GM23338 (cell line): ENCODE results near the gene PCSK7. TPM values are rescaled to one million over a fixed set of nuclear protein-coding genes. Genes with fewer than 3 reads are reported as not detected.

Experiments
- ATAC-seq: fragments of 200-7000 bp; cut with Tn5 transposase; 3 replicates; pipeline ENCODE4 v1.9.1; 2020
- DNase-seq: peaks from one replicate; pipeline ENCODE4 v3.0.0-alpha.2; 2015; ENCODE audit warnings: low spot score
- H2AFZ ChIP-seq: fragments of 200-600 bp; sonication (generic); 2 replicates; pipeline ENCODE4 v1.8.0; 2016; ENCODE audit warnings: antibody characterized with exemption, mild to moderate bottlenecking, moderate library complexity
- H3F3A ChIP-seq: fragments of 200-600 bp; sonication (generic); replicated peaks from 2 replicates; pipeline ENCODE4 v1.8.0; 2017; ENCODE audit warnings: antibody characterized with exemption, mixed run types, low read depth
- H3K27ac ChIP-seq: fragments of 200-600 bp; sonication (generic); 2 replicates; pipeline ENCODE4 v1.6.1; 2016; ENCODE audit warnings: low read depth
- H3K27me3 ChIP-seq: fragments of 200-600 bp; sonication (generic); 2 replicates; pipeline ENCODE4 v1.8.0; 2016; ENCODE audit warnings: mild to moderate bottlenecking, mixed run types, moderate library complexity; ENCODE audit not compliant: insufficient read depth
- H3K36me3 ChIP-seq: fragments of 200-600 bp; sonication (generic); 2 replicates; pipeline ENCODE4 v1.8.0; 2016; ENCODE audit warnings: mild to moderate bottlenecking; ENCODE audit not compliant: insufficient read depth
- H3K4me1 ChIP-seq: fragments of 200-600 bp; sonication (generic); 2 replicates; pipeline ENCODE4 v1.8.0; 2016; ENCODE audit warnings: mild to moderate bottlenecking, moderate library complexity; ENCODE audit not compliant: insufficient read depth
- H3K4me2 ChIP-seq: fragments of 200-600 bp; sonication (generic); 2 replicates; pipeline ENCODE4 v1.7.1; 2017; ENCODE audit warnings: mixed run types
- H3K4me3 ChIP-seq: fragments of 200-600 bp; sonication (generic); 2 replicates; pipeline ENCODE4 v1.6.1; 2016; ENCODE audit warnings: mixed run types
- H3K79me2 ChIP-seq: fragments of 200-600 bp; sonication (generic); replicated peaks from 2 replicates; pipeline ENCODE4 v1.8.0; 2017; ENCODE audit warnings: mild to moderate bottlenecking; ENCODE audit not compliant: insufficient read depth
- H3K9me2 ChIP-seq: fragments of 200-600 bp; sonication (generic); 2 replicates; pipeline ENCODE4 v1.8.0; 2017; ENCODE audit not compliant: insufficient read depth
- H4K20me1 ChIP-seq: fragments of 200-600 bp; sonication (generic); replicated peaks from 2 replicates; pipeline ENCODE4 v1.8.0; 2017; ENCODE audit warnings: mild to moderate bottlenecking; ENCODE audit not compliant: insufficient read depth
- H3K27ac Mint-ChIP-seq: 2 replicates; pipeline ENCODE4 v1.8.0; 2020; ENCODE audit warnings: inconsistent platforms, mild to moderate bottlenecking, moderate library complexity, mixed read lengths
- H3K27me3 Mint-ChIP-seq: 3 replicates; pipeline ENCODE4 v1.8.0; 2022; ENCODE audit warnings: low read depth, mild to moderate bottlenecking, moderate library complexity, mixed read lengths, inconsistent platforms; ENCODE audit not compliant: insufficient read depth, poor library complexity
- H3K36me3 Mint-ChIP-seq: 3 replicates; pipeline ENCODE4 v1.8.0; 2021; ENCODE audit warnings: low read depth, mild to moderate bottlenecking, inconsistent platforms, moderate library complexity, mixed read lengths
- H3K4me1 Mint-ChIP-seq: 3 replicates; pipeline ENCODE4 v1.8.0; 2020; ENCODE audit warnings: mild to moderate bottlenecking, inconsistent platforms, mixed read lengths
- H3K4me3 Mint-ChIP-seq: 3 replicates; pipeline ENCODE4 v1.8.0; 2021; ENCODE audit warnings: moderate library complexity, mild to moderate bottlenecking, inconsistent platforms, mixed read lengths
- H3K9me3 Mint-ChIP-seq: 3 replicates; pipeline ENCODE4 v1.8.0; 2020; ENCODE audit warnings: moderate library complexity, mild to moderate bottlenecking, inconsistent platforms, mixed read lengths
- CREB1 ChIP-seq: fragments of 250-450 bp; sonication (Bioruptor Pico); IDR thresholded peaks from 2 replicates; pipeline ENCODE4 v1.5.0; 2020; ENCODE audit warnings: low read depth, mild to moderate bottlenecking, moderate library complexity
- CTCF ChIP-seq, 2 experiments: fragments of 200-600 bp in 1 of 2; sonication (generic) in 1 of 2; conservative IDR thresholded peaks; 2 replicates each; pipeline versions ENCODE4 v1.5.1 to v1.6.1; 2016 to 2017; ENCODE audit warnings: antibody characterized with exemption in 2 of 2, low read depth in 2 of 2, mild to moderate bottlenecking in 2 of 2, moderate library complexity in 1 of 2
- ETS1 ChIP-seq: IDR thresholded peaks from 2 replicates; pipeline ENCODE4 v1.6.1; 2016; ENCODE audit warnings: antibody characterized with exemption
- EZH2 ChIP-seq: fragments of 200-600 bp; sonication (generic); IDR thresholded peaks from one replicate; pipeline ENCODE4 v1.8.0; 2017; ENCODE audit warnings: antibody characterized with exemption, mild to moderate bottlenecking, low read depth; ENCODE audit not compliant: unreplicated experiment
- EZH2phosphoT487 ChIP-seq: fragments of 200-600 bp; sonication (generic); IDR thresholded peaks from one replicate; pipeline ENCODE4 v1.8.1; 2018; ENCODE audit warnings: antibody characterized with exemption; ENCODE audit not compliant: unreplicated experiment
- JUNB ChIP-seq: IDR thresholded peaks from one replicate; pipeline ENCODE4 v1.6.1; 2016; ENCODE audit warnings: antibody characterized with exemption; ENCODE audit not compliant: unreplicated experiment
- NANOG ChIP-seq: IDR thresholded peaks from 2 replicates; pipeline ENCODE4 v1.6.1; 2016; ENCODE audit warnings: antibody characterized with exemption, borderline replicate concordance
- POLR2AphosphoS5 ChIP-seq: IDR thresholded peaks from 2 replicates; pipeline ENCODE4 v1.6.1; 2016; ENCODE audit warnings: antibody characterized with exemption, low read depth
- REST ChIP-seq: IDR thresholded peaks from one replicate; pipeline ENCODE4 v1.6.1; 2018; ENCODE audit warnings: antibody characterized with exemption; ENCODE audit not compliant: unreplicated experiment
- ZNF114 ChIP-seq: fragments of 250-450 bp; sonication (Bioruptor Pico); IDR thresholded peaks from 2 replicates; pipeline ENCODE4 v1.5.0; 2020; ENCODE audit warnings: mild to moderate bottlenecking, moderate library complexity
- ZNF331 ChIP-seq: fragments of 250-450 bp; sonication (Bioruptor Pico); IDR thresholded peaks from 2 replicates; pipeline ENCODE4 v1.5.0; 2020; ENCODE audit warnings: low read depth, mild to moderate bottlenecking, moderate library complexity
- ZNF462 ChIP-seq: fragments of 250-450 bp; sonication (Bioruptor Pico); IDR thresholded peaks from 2 replicates; pipeline ENCODE4 v1.5.0; 2020; ENCODE audit warnings: mild to moderate bottlenecking, moderate library complexity
- polyA plus RNA-seq: library from polyadenylated mRNA; unstranded; fragments of >200 nt; fragmentation: Nextera tagmentation; extraction: Ambion mirVana; gene quantifications from 2 replicates; pipeline ENCODE4 v1.2.1, GENCODE V29; 2016
- total RNA-seq: library from RNA; depleted of rRNA; stranded (reverse); fragments of >200 nt; shearing (Covaris generic); gene quantifications from 2 replicates; pipeline ENCODE4 v1.2.3, GENCODE V29; 2014

The PCSK7 gene
- total and polyA plus RNA-seq, 2 experiments from 2014 or later: 12.4 to 46.4 TPM

GRCh38 chr11:117182551-117182935 lies 49.3 kb downstream of the PCSK7 start:
- H3K79me2 ChIP-seq: peaks cover 5% of the 10 kb centered on the region; the same call in 1 of the 2 replicates
- H3K9me2 ChIP-seq: no peaks in the 10 kb centered on the region
- ATAC-seq (no peak), DNase-seq (no peak)
- H3K36me3 ChIP-seq: no peaks in the 10 kb centered on the region
- no peak for TF ChIP-seq ZNF462
- no peak for TF ChIP-seq REST
- no peak for TF ChIP-seq ZNF331 (CRISPR knock-in tag)
- TF ChIP-seq EZH2: no peak
- TF ChIP-seq ZNF114 (CRISPR knock-in tag): no peak
- TF ChIP-seq NANOG: no peak
- no peak for TF ChIP-seq CREB1
- TF ChIP-seq CTCF (conservative IDR thresholded peaks at IDR 0.05; ENCODE audit: low read depth in 2 of 2): no peak
- TF ChIP-seq JUNB: no peak
- no peak for TF ChIP-seq EZH2phosphoT487
- no peak for TF ChIP-seq POLR2AphosphoS5
- no peak for TF ChIP-seq ETS1
- no peak overlapping the region for H3K4me3 ChIP-seq
- Mint-ChIP-seq H3K9me3 (no peaks in the 10 kb centered on the region), H3K27me3 (peaks cover 20% of the 10 kb centered on the region), H3K4me1 (peaks cover 26% of the 10 kb centered on the region), H3K27ac (no peak overlapping the region), H3K4me3 (no peak overlapping the region; the same call in 2 of the 3 replicates), H3K36me3 (peaks cover 2% of the 10 kb centered on the region; the same call in 2 of the 3 replicates)
- H3K27ac ChIP-seq: no peak overlapping the region
- H3F3A ChIP-seq: peaks cover 20% of the 10 kb centered on the region
- no peak overlapping the region for H3K4me2 ChIP-seq
- H2AFZ ChIP-seq: no peak overlapping the region
- peaks cover 24% of the 10 kb centered on the region for H3K4me1 ChIP-seq
- no peaks in the 10 kb centered on the region for H3K27me3 ChIP-seq
- no peaks in the 10 kb centered on the region for H4K20me1 ChIP-seq
